ENCODE data around the gene PUM1.
"Not testable (repeated sequence)": the region's sequence is repeated elsewhere in the genome, so short reads cannot be mapped to it uniquely, and the experiment has no call there.

Gene PUM1

GRCh38 chr1:30991862-30992606 lies 73.5 kb downstream of the PUM1 start:
- no peak for DNase-seq

- no peak for DNase-seq
Measured at GRCh38 chr1:30990591-30990990, 74.9 kb downstream of the PUM1 start.

GRCh38 chr1:30988045-30988444 lies 77.5 kb downstream of the PUM1 start:
- no peak for DNase-seq

GRCh38 chr1:30986755-30987154 lies 78.8 kb downstream of the PUM1 start:
- no peak for DNase-seq

DNA sequence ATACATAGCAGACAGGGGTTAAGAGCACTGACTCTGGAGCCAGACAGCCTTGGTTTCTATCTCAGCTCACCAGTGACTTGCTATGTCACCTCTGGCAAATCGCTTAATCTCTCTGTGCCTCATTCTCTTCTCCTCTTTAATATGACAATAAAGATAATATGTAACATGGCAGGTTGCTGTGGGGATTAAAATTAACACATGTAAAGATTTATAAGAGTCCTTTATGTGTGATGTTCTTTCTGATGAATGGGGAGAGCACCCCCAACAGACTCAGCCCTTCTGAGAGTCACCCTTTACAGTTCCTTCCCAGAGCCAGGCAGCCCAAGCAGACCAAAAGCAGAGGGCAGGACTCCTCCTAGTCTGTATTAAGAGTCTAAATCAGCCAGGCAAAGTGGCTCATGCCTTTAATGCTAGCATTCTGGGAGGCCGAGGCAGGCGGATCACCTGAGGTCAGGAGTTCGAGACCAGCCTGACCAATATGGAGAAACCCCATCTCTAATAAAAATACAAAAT lies 80.5 kb downstream of the PUM1 start:
- no peak for DNase-seq

GRCh38 chr1:30984165-30984889 lies 81.2 kb downstream of the PUM1 start:
- DNase-seq: no peak

DNA sequence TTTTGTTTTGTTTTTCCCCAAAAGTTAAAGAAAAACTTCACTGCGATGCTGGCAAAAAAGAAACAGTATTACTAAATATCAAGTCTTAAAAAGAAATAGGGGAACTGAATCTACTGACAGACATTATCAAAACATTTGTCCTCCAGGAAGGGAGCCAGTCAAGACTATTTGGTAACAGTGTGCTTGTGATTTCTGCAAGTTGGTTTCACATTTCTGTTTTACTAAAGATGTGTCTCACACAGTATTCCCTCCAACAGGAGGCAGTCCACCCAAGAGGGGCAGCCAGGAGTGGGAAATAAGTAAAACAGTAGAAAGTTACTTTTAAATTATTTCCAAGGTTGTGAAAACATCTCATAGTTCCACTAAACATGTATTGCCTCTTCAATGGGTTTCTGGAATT lies 82.6 kb downstream of the PUM1 start:
- no peak for DNase-seq

DNA sequence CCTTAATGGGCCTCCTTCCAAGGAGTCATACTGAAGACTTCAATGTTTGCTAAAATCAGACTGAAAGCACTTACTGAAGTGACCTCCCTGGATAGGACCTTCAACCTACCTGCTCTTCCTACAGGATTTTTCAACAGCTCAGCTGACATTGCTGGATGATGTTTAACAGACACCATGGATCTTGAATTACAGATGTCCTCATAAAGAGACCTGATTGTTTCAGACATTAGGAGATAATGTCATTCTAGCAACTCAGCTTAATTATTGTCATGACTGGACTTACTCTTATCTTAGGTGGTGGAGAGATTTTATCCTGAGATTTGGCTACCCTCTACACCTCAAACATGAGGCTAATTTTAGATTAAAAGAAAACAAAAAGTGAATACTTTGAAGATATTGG lies 83.1 kb downstream of the PUM1 start:
- DNase-seq: no peak

- no peak for DNase-seq
Measured at GRCh38 chr1:30981172-30981571, 84.3 kb downstream of the PUM1 start.

DNA sequence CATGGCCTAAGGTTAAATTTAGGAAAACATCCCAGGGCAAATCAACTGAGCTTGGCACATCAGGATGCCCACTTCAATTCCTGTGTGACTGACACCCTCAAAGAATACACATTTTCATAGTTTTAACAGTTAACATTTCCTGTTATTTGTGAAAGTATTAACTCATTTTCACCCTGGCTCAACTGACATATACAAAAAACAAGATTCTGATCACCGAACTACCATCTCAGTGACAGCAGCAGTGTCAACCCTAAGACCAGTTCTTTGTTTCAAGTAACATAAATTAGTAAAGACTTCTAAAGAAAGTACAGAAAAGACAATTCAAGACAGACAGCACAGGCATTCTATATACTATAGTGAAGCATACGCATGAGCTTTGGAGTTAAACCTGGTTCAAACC lies 88.0 kb downstream of the PUM1 start:
- DNase-seq: no peak

DNA sequence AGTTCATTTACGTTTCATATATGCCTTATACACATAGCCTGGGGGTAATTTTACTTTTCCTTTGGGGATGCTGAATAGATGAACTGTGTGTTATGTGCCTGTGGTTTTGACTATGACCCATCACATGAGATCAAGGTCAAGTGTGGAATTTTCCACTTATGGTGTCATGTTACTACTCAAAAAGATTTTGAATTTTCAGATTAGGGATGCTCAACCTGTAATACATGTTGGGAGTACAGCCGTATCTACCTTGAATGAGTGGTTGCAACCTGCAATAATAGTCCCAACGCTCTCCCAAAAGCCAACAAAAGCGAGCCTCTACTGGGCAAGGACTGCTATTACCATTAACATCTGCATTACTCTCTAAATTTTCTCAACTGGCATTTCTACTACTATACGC lies 88.4 kb downstream of the PUM1 start:
- no peak for DNase-seq

DNA sequence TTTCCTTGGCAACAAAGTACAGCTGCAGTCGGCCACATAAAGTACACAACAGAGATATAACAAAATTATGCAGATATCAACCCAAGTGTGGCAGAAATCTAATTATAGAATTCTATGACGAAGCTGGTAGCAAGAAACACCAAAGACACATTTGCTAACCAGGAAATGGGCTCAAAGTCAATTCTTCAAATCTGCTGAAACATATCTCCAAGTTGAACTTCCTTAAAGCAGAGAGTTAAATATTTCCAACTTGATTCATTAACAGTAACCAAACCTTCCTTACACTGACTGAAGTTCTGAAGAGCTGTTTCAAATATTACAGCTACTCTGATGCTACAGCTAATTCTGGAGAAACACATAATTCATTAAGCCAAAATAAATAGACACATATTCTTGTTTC lies 89.4 kb downstream of the PUM1 start:
- no peak for DNase-seq

GRCh38 chr1:30975217-30975616 lies 90.3 kb downstream of the PUM1 start:
- DNase-seq: no peak

- DNase-seq: no peak
Measured at GRCh38 chr1:30974536-30974935, 91.0 kb downstream of the PUM1 start.

DNA sequence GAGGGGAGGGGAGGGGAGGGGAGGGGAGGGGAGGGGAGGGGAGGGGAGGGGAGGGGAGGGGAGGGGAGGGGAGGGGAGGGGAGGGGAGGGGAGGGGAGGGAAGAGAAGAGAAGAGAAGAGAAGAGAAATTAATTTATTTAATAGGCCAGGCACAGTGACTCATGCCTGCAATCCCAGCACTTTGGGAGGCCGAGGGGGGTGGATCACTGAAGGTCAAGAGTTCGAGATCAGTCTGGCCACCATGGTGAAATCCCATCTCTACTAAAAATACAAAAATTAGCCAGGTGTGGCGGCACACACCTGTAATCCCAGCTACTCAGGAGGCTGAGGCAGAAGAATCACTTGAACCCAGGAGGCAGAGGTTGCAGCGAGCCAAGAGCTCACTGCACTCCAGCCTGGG lies 93.2 kb downstream of the PUM1 start:
- DNase-seq: not testable (repeated sequence)

DNA sequence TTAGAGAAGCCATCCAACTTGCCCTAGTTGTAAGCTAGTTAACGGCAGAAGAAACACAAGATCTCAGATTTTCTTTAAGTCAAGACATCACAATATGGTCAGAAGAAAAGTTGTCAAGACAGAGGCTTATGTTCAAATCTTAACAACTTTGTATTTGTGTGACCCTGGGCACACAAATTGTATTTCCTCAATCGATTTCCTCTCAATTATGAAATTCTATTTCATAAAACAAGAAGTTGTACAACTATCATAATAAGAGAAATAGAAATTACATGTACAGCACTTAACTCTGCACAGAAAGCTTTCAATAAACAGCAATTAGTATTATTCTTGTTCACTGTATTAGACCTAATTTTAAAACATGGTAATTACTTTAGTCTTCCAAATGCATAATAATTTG lies 94.0 kb downstream of the PUM1 start:
- DNase-seq: no peak

DNA sequence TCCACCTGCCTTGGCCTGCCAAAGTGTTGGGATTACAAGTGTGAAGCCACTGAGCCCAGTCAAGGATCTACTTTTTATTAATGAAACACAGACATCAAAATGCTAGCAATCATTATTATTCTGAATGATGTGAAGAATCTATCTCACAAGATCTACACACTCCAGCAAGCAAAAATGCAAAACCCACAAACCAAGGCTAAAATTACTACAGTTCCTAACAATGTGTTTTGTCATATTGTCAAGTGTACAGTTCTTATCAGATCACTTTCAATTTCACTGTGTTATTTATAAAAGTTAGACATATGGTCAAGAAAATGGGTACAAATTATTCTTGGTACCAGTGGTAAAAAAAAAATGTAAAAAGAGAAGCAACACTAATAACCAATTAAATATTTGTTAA lies 95.6 kb downstream of the PUM1 start:
- no peak for DNase-seq

DNA sequence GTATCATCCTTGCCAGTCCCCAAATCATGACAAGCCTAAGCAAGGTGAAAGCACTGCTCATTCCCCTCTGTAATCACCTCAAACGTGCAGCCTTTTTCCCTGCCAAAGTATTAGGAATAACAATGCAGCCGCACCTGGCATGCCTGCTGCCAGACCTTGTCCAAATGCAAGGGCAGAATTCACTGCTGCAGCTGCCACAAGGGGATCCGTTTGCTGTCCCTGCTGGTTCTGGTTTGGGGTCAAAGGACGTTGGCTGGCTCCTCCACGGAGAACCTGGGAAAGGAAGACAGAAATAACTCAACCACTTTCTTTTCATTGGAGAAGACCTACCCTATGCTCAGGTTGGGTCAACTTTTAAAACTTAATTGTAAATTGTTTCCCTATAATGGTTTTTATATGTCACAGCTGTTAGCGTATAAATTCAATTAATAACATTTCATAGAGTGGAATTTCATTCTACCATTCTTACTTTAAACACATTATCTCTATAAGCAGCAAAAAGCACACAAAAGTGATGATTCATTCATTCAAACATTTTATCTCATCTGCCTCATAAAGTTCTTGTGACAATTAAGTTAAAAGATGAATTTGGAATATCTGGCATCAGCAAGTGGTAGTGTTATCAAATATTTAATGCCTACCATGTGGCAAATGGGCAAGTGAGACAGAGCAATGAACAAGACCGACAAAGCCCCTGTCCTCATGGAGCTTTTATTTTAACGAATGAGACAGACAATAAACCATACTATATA lies 97.1 kb downstream of the PUM1 start:
- no peak for DNase-seq

- DNase-seq: no peak
Measured at GRCh38 chr1:30966690-30967369, 98.7 kb downstream of the PUM1 start.

GRCh38 chr1:30965924-30966599 lies 99.5 kb downstream of the PUM1 start:
- no peak for DNase-seq

GRCh38 chr1:30964706-30965105 lies 100.8 kb downstream of the PUM1 start:
- no peak for DNase-seq

Data from stimulated activated CD4-positive, alpha-beta T cell treated with anti-CD3 and anti-CD28 coated beads, Interleukin-2, amount 100 ng/mL, for 48 hours (primary cell).